Measurements from ENCODE around the gene PIK3R3.
A peak's percentile ranks its signal among the peaks of the same experiment; 100 is the strongest.

Gene PIK3R3

GRCh38 chr1:46132529-46133180 lies at the start of gene PIK3R3:
TSS of gene PIK3R3 (minus strand) at chr1:46132629. CDS start at chr1:46131952, 677 bp downstream.
- DNase-seq (ENCODE audit: low spot score): peak; percentile 99

- no peak for DNase-seq (ENCODE audit: low spot score)
These were observed 49.2 kb upstream of the PIK3R3 start for GRCh38 chr1:46181343-46182260.

GRCh38 chr1:46180082-46180616 lies 47.7 kb upstream of the PIK3R3 start:
- peak; percentile 27 for DNase-seq (ENCODE audit: low spot score)

- DNase-seq (ENCODE audit: low spot score): peak; percentile 96
These were observed 47.0 kb upstream of the PIK3R3 start for GRCh38 chr1:46179138-46180081.

GRCh38 chr1:46176211-46176865 lies 43.9 kb upstream of the PIK3R3 start, which contains the start of gene P3R3URF:
TSS of gene P3R3URF (minus strand) at chr1:46176488. CDS start at chr1:46176471, 17 bp downstream.
- no peak for DNase-seq (ENCODE audit: low spot score)

GRCh38 chr1:46175243-46175642 lies 42.8 kb upstream of the PIK3R3 start:
- no peak for DNase-seq (ENCODE audit: low spot score)

GRCh38 chr1:46174448-46175231 lies 42.2 kb upstream of the PIK3R3 start, which contains the start of gene TSPAN1:
TSS of gene TSPAN1 (plus strand) at chr1:46175087. CDS start at chr1:46181108, 6,021 bp downstream.
- peak; percentile 98 for DNase-seq (ENCODE audit: low spot score)

- DNase-seq (ENCODE audit: low spot score): peak; percentile 95
These were observed 41.0 kb upstream of the PIK3R3 start for GRCh38 chr1:46173361-46173856.

- DNase-seq (ENCODE audit: low spot score): no peak
These were observed 39.9 kb upstream of the PIK3R3 start for GRCh38 chr1:46172321-46172720.

- peak; percentile 95 for DNase-seq (ENCODE audit: low spot score)
These were observed 39.4 kb upstream of the PIK3R3 start for GRCh38 chr1:46171871-46172270.

- peak; percentile 17 for DNase-seq (ENCODE audit: low spot score)
These were observed 38.9 kb upstream of the PIK3R3 start for GRCh38 chr1:46171351-46171750.

- no peak for DNase-seq (ENCODE audit: low spot score)
These were observed 37.5 kb upstream of the PIK3R3 start for GRCh38 chr1:46169811-46170454.

GRCh38 chr1:46168477-46168876 lies 36.0 kb upstream of the PIK3R3 start:
- no peak for DNase-seq (ENCODE audit: low spot score)

GRCh38 chr1:46166521-46167462 lies 34.4 kb upstream of the PIK3R3 start:
- peak; percentile 60 for DNase-seq (ENCODE audit: low spot score)

- no peak for DNase-seq (ENCODE audit: low spot score)
These were observed 27.8 kb upstream of the PIK3R3 start for GRCh38 chr1:46160212-46160611.

GRCh38 chr1:46159516-46159915 lies 27.1 kb upstream of the PIK3R3 start:
- no peak for DNase-seq (ENCODE audit: low spot score)

GRCh38 chr1:46158312-46159281 lies 26.2 kb upstream of the PIK3R3 start:
- no peak for DNase-seq (ENCODE audit: low spot score)

Data from cerebellar cortex (tissue), 1 donor.